Astrocyte (in vitro differentiated cells and primary cell): ENCODE results near the gene PIGZ. TPM values are rescaled to one million over a fixed set of nuclear protein-coding genes. Genes with fewer than 3 reads are reported as not detected.

Source experiments
- DNase-seq: peaks from one replicate; pipeline ENCODE4 v3.0.0-alpha.2; 2010; ENCODE audit warnings: low read depth
- FAIRE-seq: peaks from 2 replicates; lab custom pipeline; 2011; peaks lifted over from hg19 to GRCh38; lab: Jason Lieb, UNC
- H2AFZ ChIP-seq: 2 replicates; pipeline ENCODE4 v1.6.0; 2012; ENCODE audit warnings: low read depth, low read length, inconsistent platforms
- H3K27ac ChIP-seq: 2 replicates; pipeline ENCODE4 v1.5.1; 2011; ENCODE audit warnings: low read depth, low read length, inconsistent platforms
- H3K27me3 ChIP-seq: 2 replicates; pipeline ENCODE4 v1.6.0; 2011; ENCODE audit warnings: low read length, inconsistent platforms; ENCODE audit not compliant: insufficient read depth
- H3K36me3 ChIP-seq: 2 replicates; pipeline ENCODE4 v1.5.1; 2011; ENCODE audit warnings: low read length, inconsistent platforms; ENCODE audit not compliant: insufficient read depth
- H3K4me1 ChIP-seq: 2 replicates; pipeline ENCODE4 v1.5.1; 2011; ENCODE audit warnings: low read length, inconsistent platforms; ENCODE audit not compliant: insufficient read depth
- H3K4me2 ChIP-seq: 2 replicates; pipeline ENCODE4 v1.6.0; 2012; ENCODE audit warnings: low read length, inconsistent platforms
- H3K4me3 ChIP-seq: 2 replicates; pipeline ENCODE4 v1.5.1; 2011; ENCODE audit warnings: low read depth, mild to moderate bottlenecking, low read length, inconsistent platforms; ENCODE audit not compliant: insufficient read depth
- H3K79me2 ChIP-seq: 2 replicates; pipeline ENCODE4 v1.6.0; 2012; ENCODE audit warnings: mild to moderate bottlenecking, low read length, inconsistent platforms; ENCODE audit not compliant: insufficient read depth
- H3K9ac ChIP-seq: 2 replicates; pipeline ENCODE4 v1.6.0; 2012; ENCODE audit warnings: mild to moderate bottlenecking, low read length, inconsistent platforms
- H3K9me3 ChIP-seq: 2 replicates; pipeline ENCODE4 v1.5.1; 2012; ENCODE audit warnings: low read depth, mild to moderate bottlenecking, low read length, inconsistent platforms; ENCODE audit not compliant: insufficient read depth
- H4K20me1 ChIP-seq: 2 replicates; pipeline ENCODE4 v1.6.0; 2012; ENCODE audit warnings: low read length, inconsistent platforms; ENCODE audit not compliant: insufficient read depth
- H3K27ac Mint-ChIP-seq: one replicate; pipeline ENCODE4 v1.8.0; 2021; ENCODE audit warnings: mild to moderate bottlenecking, mixed read lengths; ENCODE audit not compliant: unreplicated experiment
- H3K27me3 Mint-ChIP-seq: one replicate; pipeline ENCODE4 v1.8.0; 2021; ENCODE audit warnings: low read depth, mixed read lengths; ENCODE audit not compliant: unreplicated experiment
- H3K36me3 Mint-ChIP-seq: one replicate; pipeline ENCODE4 v1.8.0; 2021; ENCODE audit warnings: low read depth, mixed read lengths; ENCODE audit not compliant: unreplicated experiment
- H3K4me1 Mint-ChIP-seq: one replicate; pipeline ENCODE4 v1.8.0; 2021; ENCODE audit warnings: low read depth, mixed read lengths; ENCODE audit not compliant: unreplicated experiment
- H3K4me3 Mint-ChIP-seq: one replicate; pipeline ENCODE4 v1.8.0; 2021; ENCODE audit warnings: mild to moderate bottlenecking, moderate library complexity, mixed read lengths; ENCODE audit not compliant: unreplicated experiment
- H3K9me3 Mint-ChIP-seq: one replicate; pipeline ENCODE4 v1.8.0; 2021; ENCODE audit warnings: mild to moderate bottlenecking, mixed read lengths; ENCODE audit not compliant: unreplicated experiment
- EZH2 ChIP-seq: IDR thresholded peaks from 2 replicates; pipeline ENCODE4 v1.6.1; 2012; ENCODE audit warnings: mild to moderate bottlenecking, low read length, inconsistent platforms; ENCODE audit not compliant: insufficient read depth
- total RNA-seq: library from RNA; stranded (reverse); gene quantifications from 2 replicates; pipeline ENCODE4 v1.2.1, GENCODE V29; 2021
- TF ChIP-seq, protein P1 (sequence below): IDR thresholded peaks from 2 replicates; pipeline ENCODE4 v1.5.1; 2011; ENCODE audit warnings: low read depth, mild to moderate bottlenecking, inconsistent platforms, low read length, moderate library complexity; ENCODE audit not compliant: insufficient read depth

Gene PIGZ
- total RNA-seq, 1 donor from 2014 or later: 0.54 TPM

DNA sequence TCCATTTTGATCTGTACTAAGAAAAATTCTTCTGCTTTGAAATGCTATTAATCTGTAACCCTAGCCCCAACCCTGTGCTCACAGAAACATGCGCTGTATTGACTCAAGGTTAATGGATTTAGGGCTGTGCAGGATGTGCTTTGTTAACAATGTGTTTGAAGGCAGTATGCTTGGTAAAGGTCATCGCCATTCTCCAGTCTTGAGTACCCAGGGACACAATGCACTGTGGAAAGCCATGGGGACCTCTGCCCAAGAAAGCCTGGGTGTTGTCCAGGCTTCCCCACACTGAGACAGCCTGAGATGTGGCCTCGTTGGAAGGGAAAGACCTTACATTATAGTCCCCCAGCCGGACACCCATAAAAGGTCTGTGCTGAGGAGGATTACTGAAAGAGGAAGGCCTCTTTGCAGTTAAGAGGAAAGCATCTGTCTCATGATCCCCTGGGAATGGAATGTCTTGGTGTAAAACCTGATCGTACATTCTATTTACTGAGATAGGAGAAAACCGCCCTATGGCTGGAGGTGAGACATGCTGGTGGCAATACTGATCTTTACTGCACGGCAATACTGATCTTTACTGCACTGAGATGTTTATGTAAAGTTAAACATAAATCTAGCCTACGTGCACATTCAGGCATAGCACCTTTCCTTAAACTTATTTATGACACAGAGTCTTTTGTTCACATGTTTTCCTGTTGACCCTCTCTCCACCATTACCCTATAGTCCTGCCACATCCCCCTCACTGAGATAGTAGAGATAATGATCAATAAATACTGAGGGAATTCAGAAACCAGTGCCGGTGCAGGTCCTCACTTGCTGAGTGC, 6.3 kb downstream of the PIGZ start:
- Histone ChIP-seq H3K4me1 (peaks cover 2% of the 10 kb centered on the region), H3K79me2 (no peaks in the 10 kb centered on the region), H3K36me3 (no peaks in the 10 kb centered on the region), H3K27ac (no peak overlapping the region), H3K9me3 (no peaks in the 10 kb centered on the region), H3K4me2 (no peak overlapping the region), H3K9ac (no peak overlapping the region), H3K27me3 (peaks cover 27% of the 10 kb centered on the region), H4K20me1 (no peaks in the 10 kb centered on the region), H3K4me3 (no peak overlapping the region), H2AFZ (no peak overlapping the region)
- H3K9me3 Mint-ChIP-seq: peaks cover 2% of the 10 kb centered on the region
- no peak for FAIRE-seq
- peaks cover 6% of the 10 kb centered on the region for H3K36me3 Mint-ChIP-seq
- no peak for TF ChIP-seq EZH2
- TF ChIP-seq, protein P1, sequence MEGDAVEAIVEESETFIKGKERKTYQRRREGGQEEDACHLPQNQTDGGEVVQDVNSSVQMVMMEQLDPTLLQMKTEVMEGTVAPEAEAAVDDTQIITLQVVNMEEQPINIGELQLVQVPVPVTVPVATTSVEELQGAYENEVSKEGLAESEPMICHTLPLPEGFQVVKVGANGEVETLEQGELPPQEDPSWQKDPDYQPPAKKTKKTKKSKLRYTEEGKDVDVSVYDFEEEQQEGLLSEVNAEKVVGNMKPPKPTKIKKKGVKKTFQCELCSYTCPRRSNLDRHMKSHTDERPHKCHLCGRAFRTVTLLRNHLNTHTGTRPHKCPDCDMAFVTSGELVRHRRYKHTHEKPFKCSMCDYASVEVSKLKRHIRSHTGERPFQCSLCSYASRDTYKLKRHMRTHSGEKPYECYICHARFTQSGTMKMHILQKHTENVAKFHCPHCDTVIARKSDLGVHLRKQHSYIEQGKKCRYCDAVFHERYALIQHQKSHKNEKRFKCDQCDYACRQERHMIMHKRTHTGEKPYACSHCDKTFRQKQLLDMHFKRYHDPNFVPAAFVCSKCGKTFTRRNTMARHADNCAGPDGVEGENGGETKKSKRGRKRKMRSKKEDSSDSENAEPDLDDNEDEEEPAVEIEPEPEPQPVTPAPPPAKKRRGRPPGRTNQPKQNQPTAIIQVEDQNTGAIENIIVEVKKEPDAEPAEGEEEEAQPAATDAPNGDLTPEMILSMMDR: no peak
- no peak overlapping the region for H3K4me3 Mint-ChIP-seq
- H3K27ac Mint-ChIP-seq: no peak overlapping the region
- no peaks in the 10 kb centered on the region for H3K4me1 Mint-ChIP-seq
- no peak for DNase-seq
- peaks cover 51% of the 10 kb centered on the region for H3K27me3 Mint-ChIP-seq

DNA sequence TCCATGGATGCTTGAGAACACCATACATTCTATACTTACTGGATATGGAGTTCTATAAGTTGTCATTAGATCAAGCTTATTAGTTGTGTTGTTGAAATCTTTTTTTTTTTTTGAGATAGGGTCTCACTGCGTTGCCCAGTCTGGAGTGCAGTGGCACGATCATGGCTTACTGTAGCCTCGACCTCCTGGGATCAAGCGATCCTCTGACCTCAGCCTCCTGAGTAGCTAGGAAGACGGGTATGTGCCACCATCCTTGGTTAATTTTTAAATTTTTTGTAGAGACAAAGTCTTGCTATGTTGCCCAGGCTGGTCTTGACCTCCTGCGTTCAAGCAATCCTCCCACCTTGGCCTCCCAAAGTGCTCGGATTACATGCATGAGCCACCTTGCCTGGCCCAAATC, 13.8 kb downstream of the PIGZ start:
- Mint-ChIP-seq H3K4me3 (no peak overlapping the region), H3K27me3 (peaks cover 37% of the 10 kb centered on the region), H3K36me3 (no peaks in the 10 kb centered on the region), H3K9me3 (no peaks in the 10 kb centered on the region), H3K4me1 (no peaks in the 10 kb centered on the region), H3K27ac (no peak overlapping the region)
- FAIRE-seq (no peak), DNase-seq (no peak)
- Histone ChIP-seq H3K79me2 (no peaks in the 10 kb centered on the region), H2AFZ (no peak overlapping the region), H4K20me1 (no peaks in the 10 kb centered on the region), H3K4me1 (no peaks in the 10 kb centered on the region), H3K4me3 (no peak overlapping the region), H3K36me3 (no peaks in the 10 kb centered on the region), H3K9ac (no peak overlapping the region), H3K4me2 (no peak overlapping the region), H3K27me3 (peaks cover 11% of the 10 kb centered on the region), H3K9me3 (no peaks in the 10 kb centered on the region), H3K27ac (no peak overlapping the region)
- TF ChIP-seq, protein P1: no peak
- TF ChIP-seq EZH2: no peak

DNA sequence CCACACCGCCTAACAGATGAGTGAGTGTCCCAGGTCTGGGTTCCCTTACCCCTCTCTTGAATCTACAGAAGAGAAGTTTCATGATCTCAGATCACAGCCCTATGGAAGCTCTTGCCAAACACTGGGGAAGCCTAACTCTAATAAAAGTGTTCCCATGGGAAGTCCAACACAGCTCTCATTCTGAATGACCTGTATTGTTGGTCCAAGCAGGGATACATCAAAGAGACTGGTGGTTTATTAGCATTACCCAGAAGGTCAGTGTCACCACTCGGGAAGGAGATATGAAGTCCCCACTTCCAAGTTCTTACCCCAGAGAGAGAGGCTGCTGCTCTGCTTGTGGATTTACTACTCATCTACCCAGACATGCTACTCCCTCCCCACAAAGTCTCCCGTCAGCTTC, 17.3 kb downstream of the PIGZ start:
- no peaks in the 10 kb centered on the region for H3K4me1 Mint-ChIP-seq
- no peak overlapping the region for H3K9ac ChIP-seq
- DNase-seq: no peak
- no peak overlapping the region for H3K4me3 ChIP-seq
- H3K27me3 ChIP-seq: peaks cover 11% of the 10 kb centered on the region
- no peak for TF ChIP-seq EZH2
- TF ChIP-seq, protein P1: no peak
- peaks cover 2% of the 10 kb centered on the region for H3K36me3 Mint-ChIP-seq
- H3K9me3 ChIP-seq: no peaks in the 10 kb centered on the region
- FAIRE-seq: no peak
- H3K4me2 ChIP-seq: no peak overlapping the region
- H3K79me2 ChIP-seq: no peaks in the 10 kb centered on the region
- H3K4me1 ChIP-seq: no peaks in the 10 kb centered on the region
- H4K20me1 ChIP-seq: no peaks in the 10 kb centered on the region
- H3K4me3 Mint-ChIP-seq: no peak overlapping the region
- H3K9me3 Mint-ChIP-seq: no peaks in the 10 kb centered on the region
- no peaks in the 10 kb centered on the region for H3K36me3 ChIP-seq
- H2AFZ ChIP-seq: no peak overlapping the region
- H3K27ac Mint-ChIP-seq: no peak overlapping the region
- H3K27ac ChIP-seq: no peak overlapping the region
- H3K27me3 Mint-ChIP-seq: peaks cover 32% of the 10 kb centered on the region
